ENCODE data around the gene PIP5K1C.

The PIP5K1C gene

DNA sequence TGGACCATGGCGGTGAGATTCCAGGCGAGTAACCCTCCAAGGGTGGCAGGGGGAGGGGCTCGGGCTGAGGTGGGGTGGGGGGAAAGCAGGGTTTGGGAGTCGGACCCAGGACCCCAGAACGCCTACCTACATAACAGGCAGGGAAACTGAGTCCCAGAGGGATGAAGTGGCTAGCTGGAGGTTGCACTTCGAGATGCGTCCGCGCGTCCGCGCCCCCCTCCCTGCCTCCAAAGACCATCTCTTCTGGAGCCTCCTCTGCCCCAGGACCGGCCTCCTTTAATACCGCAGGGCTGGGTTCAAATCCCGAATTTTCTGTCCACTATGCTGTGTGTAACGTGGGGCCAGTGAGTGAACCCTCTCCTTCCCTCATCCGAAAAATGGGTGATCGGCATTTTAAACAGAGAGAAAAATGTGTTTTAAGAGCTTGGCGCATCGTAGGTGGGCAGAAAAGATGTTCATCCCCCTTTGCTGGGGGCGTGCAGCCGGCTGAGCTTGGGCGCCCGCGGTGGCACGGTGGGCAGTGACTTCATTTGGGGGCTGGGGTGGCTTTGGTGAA lies 21.7 kb upstream of the PIP5K1C start:
- TF ChIP-seq, protein P1, sequence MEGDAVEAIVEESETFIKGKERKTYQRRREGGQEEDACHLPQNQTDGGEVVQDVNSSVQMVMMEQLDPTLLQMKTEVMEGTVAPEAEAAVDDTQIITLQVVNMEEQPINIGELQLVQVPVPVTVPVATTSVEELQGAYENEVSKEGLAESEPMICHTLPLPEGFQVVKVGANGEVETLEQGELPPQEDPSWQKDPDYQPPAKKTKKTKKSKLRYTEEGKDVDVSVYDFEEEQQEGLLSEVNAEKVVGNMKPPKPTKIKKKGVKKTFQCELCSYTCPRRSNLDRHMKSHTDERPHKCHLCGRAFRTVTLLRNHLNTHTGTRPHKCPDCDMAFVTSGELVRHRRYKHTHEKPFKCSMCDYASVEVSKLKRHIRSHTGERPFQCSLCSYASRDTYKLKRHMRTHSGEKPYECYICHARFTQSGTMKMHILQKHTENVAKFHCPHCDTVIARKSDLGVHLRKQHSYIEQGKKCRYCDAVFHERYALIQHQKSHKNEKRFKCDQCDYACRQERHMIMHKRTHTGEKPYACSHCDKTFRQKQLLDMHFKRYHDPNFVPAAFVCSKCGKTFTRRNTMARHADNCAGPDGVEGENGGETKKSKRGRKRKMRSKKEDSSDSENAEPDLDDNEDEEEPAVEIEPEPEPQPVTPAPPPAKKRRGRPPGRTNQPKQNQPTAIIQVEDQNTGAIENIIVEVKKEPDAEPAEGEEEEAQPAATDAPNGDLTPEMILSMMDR (IDR thresholded peaks at IDR 0.05; ENCODE audit: borderline replicate concordance, insufficient read depth, low read depth, low read length) = no peak

DNA sequence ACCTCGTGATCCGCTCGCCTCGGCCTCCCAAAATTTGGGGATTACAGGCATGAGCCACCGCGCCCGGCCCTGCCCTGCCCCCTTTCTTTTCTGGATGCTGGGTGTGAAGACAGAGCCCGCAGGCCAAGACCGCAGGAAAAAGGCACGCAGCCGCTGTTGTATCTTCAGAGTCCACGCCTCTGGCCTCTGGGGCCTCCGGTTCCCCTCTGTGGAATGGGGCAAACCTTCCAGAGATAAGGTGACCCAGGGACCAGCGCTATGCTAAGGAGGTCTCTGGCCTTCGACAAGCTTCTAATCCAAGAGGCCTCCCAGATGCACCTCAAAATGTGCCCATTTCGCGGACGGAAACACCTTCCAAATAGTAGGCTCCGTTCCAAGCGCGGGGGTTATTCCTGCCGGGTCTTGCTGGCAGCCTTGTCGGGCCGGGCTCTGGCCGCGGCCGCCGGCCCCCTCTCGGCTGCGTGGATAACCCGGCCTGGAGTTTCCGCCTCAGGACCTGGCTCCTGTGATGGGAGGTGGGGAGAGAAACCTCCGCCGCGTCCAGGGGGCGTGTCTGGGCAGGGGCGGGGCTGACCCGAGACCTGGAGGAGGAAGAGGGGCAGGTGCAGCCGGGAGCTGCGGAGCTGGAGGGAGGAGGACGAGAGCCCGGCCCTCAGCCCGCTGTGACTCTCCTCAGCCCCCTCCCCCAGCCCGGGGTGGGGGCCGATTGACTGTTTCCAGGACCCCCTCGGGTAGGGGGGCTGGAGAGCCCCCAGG lies 21.0 kb upstream of the PIP5K1C start:
- no peak overlapping the region for H3K4me3 ChIP-seq (ENCODE audit: low read depth, low read length)
- TF ChIP-seq, protein P1 (IDR thresholded peaks at IDR 0.05; ENCODE audit: borderline replicate concordance, insufficient read depth, low read depth, low read length) = no peak

More for the DNA sequence above, 21.7 kb upstream of the PIP5K1C start:
- no peak overlapping the region for H3K4me3 ChIP-seq (ENCODE audit: low read depth, low read length)

DNA sequence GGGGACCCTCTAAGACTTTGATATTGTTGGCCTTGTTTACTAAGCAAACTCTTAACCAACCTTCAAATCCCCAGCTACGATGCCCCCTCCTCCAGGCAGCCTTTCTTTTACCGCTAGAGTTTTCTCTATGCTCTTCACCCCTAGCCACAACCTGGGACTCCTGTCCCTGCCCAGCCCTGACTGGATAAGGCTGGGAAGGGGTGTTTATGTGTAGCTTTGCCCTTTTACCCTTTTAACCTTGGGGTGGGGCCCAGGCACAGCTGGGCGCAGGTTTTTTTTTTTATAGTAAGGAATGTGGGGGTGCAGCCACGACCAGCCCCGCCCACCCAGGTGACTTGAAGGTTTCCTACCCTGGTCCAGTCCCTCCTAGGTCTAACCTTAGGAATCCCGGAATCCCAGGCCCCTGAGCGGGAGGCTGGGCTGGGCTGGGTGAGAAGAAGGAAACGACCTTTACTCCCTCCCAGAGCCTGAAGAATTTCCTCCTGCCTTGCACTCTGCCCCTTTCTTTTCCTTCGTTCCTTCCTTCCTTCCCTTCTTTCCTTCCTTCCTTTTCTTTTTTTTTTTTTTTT lies 20.2 kb upstream of the PIP5K1C start:
- H3K4me3 ChIP-seq (ENCODE audit: low read depth, low read length) = no peak overlapping the region
- TF ChIP-seq, protein P1 (IDR thresholded peaks at IDR 0.05; ENCODE audit: borderline replicate concordance, insufficient read depth, low read depth, low read length) = no peak

DNA sequence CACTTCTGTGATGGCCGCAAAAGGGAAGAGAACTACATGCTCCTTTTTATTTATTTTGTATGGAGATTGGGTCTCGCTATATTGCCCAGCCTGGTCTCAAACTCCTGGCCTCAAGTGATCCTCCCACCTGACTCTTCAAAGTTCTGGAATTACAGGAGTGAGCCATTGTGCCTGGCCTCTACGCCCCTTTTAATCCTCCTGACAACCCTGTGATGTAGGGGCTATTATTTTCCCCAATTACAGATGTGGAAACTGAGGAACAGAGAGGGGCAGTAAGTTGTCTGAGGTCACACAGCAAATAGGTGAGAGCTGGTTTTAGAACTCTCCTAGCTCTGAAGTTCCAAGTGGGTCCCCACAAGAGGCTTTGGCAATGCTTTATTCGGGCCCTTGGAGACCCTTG lies 19.6 kb upstream of the PIP5K1C start:
- TF ChIP-seq, protein P1 (IDR thresholded peaks at IDR 0.05; ENCODE audit: borderline replicate concordance, insufficient read depth, low read depth, low read length) = no peak
- no peak overlapping the region for H3K4me3 ChIP-seq (ENCODE audit: low read depth, low read length)

DNA sequence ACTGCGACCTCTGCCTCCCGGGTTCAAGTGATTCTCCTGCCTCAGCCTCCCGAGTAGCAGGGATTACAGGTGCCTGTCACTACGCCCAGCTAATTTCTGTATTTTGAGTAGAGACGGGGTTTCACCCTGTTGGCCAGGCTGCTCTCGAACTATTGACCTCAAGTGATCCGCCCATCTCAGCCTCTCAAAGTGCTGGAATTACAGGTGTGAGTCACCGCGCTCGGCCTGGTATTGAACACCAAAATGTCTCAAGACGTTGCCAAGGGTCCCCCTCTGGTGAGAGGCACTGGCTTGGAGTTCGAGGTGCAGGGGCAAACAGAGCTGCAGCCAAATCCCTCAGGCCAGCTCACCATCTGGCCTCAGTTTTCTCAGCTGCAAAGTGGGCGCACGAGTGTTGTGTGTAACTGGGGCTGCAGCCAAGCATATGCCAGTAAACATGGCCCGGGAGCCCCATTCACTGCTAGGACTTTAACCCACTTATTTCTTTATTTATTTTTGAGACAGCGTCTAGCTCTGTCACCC lies 15.9 kb upstream of the PIP5K1C start:
- H3K4me3 ChIP-seq (ENCODE audit: low read depth, low read length) = no peak overlapping the region
- TF ChIP-seq, protein P1 (IDR thresholded peaks at IDR 0.05; ENCODE audit: borderline replicate concordance, insufficient read depth, low read depth, low read length) = no peak

DNA sequence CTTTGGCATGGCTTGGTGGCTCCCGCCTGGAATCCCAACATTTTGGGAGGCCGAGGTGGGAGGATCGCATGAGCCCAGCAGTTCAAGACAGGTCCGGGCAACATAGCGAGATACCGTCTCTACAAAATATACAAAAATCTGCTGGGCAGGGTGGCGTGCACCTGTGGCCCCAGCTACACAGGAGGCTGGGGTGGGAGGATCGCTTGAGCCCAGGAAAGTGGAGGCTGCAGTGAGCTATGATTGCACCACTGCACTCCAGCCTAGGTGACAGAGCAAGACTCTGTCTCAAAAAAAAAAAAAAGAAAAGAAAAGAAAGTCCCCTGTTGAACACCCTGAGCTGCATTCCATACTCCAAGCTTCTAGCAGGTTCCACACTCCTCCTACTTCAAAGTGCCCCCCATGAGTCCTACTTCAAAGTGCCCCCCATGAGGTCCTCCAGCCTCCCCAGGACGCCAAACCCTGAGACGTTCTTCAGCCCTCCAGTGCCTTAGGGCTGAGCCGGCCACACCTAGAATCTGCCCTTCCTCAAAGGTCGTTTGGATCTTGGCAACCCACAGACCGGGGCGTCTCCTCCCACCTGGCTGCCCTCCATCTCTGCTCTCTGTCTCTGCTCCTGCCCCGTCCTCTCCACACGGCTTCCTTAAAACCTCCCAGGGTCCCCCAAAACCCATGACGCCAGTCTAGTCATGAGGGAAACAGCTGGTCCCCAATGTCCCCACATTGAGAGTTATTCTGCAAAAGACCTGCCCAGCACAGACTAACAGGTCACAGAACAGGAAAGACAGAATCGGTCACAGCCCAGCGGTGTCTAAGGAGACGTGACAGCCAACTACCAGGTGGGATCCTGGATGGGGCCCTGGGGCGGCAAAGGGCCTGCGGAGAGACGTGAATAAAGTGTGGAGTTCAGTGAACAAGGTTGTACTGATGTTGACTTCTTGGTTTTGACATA lies 12.7 kb upstream of the PIP5K1C start:
- TF ChIP-seq, protein P1 (IDR thresholded peaks at IDR 0.05; ENCODE audit: borderline replicate concordance, insufficient read depth, low read depth, low read length) = no peak

More for the DNA sequence above, 12.7 kb upstream of the PIP5K1C start:
- H3K4me3 ChIP-seq (ENCODE audit: low read depth, low read length) = no peak overlapping the region

Measured in GM12875 (cell line).